GM12878 (cell line): ENCODE data around the gene GVQW3. TPM values are rescaled to one million over a fixed set of nuclear protein-coding genes. Genes with fewer than 3 reads are reported as not detected.

Experiments
- ATAC-seq: fragments of 200-7000 bp; cut with Tn5 transposase; 3 replicates; pipeline ENCODE4 v1.9.1; 2020; ENCODE audit warnings: mild to moderate bottlenecking, moderate library complexity
- BruUV-seq: library from RNA; stranded (reverse); fragments of 400-500 nt; replicated peaks from 2 replicates; lab custom pipeline; 2021; lab: Mats Ljungman, UMichigan
- CTCF ChIA-PET: fragments of 300-600 bp; sonication (Branson Sonifier 250); formaldehyde crosslinking; extraction: SDS; loops from one replicate; lab custom pipeline; 2021; ENCODE audit warnings: inconsistent platforms; lab: Yijun Ruan, JAX
- POLR2A ChIA-PET: fragments of 350-600 bp; formaldehyde crosslinking; extraction: SDS; loops from one replicate; lab custom pipeline; 2021; ENCODE audit warnings: inconsistent platforms; lab: Charles Lee
- RAD21 ChIA-PET: fragments of 300-600 bp; sonication (Branson Sonifier 250); formaldehyde crosslinking; loops from one replicate; lab custom pipeline; 2023; ENCODE audit warnings: antibody characterized with exemption; ENCODE audit not compliant: unreplicated experiment; lab: Charles Lee
- SMC1A ChIA-PET: fragments of 300-600 bp; sonication (Branson Sonifier 250); formaldehyde crosslinking; loops from one replicate; lab custom pipeline; 2023; ENCODE audit not compliant: unreplicated experiment, uncharacterized antibody; lab: Charles Lee
- DNase-seq: peaks from one replicate; pipeline ENCODE4 v3.0.0-alpha.2; 2011; ENCODE audit warnings: low read depth, low spot score
- FAIRE-seq: peaks from 3 replicates; lab custom pipeline; 2011; peaks lifted over from hg19 to GRCh38; lab: Jason Lieb, UNC
- H2AFZ ChIP-seq: 2 replicates; pipeline ENCODE4 v1.6.0; 2011; ENCODE audit warnings: low read depth, low read length, control low read depth; ENCODE audit not compliant: control insufficient read depth
- H3K27ac ChIP-seq: 2 replicates; pipeline ENCODE4 v1.5.1; 2011; ENCODE audit warnings: control low read depth; ENCODE audit not compliant: control insufficient read depth, insufficient read depth
- H3K27me3 ChIP-seq, 2 experiments: replicated peaks in 1 of 2; 2 replicates each; pipeline versions ENCODE4 v1.6.0 to v1.6.1; 2011; ENCODE audit warnings: low read length in 1 of 2; ENCODE audit not compliant: control insufficient read depth in 2 of 2, insufficient read depth in 2 of 2
- H3K36me3 ChIP-seq, 2 experiments: 2 replicates each; pipeline ENCODE4 v1.5.1; 2011; ENCODE audit warnings: low read length in 1 of 2; ENCODE audit not compliant: control insufficient read depth in 2 of 2, insufficient read depth in 2 of 2
- H3K4me1 ChIP-seq: 2 replicates; pipeline ENCODE4 v1.6.1; 2011; ENCODE audit warnings: mild to moderate bottlenecking, low read length, moderate library complexity, mixed read lengths; ENCODE audit not compliant: control insufficient read depth, insufficient read depth
- H3K4me2 ChIP-seq: 2 replicates; pipeline ENCODE4 v1.6.0; 2011; ENCODE audit warnings: control low read depth; ENCODE audit not compliant: control insufficient read depth, insufficient read depth
- H3K4me3 ChIP-seq: fragments of 200-600 bp; sonication (generic); 2 replicates; pipeline ENCODE4 v1.5.1; 2016
- H3K79me2 ChIP-seq: 2 replicates; pipeline ENCODE4 v1.6.0; 2011; ENCODE audit warnings: low read length; ENCODE audit not compliant: control insufficient read depth, insufficient read depth
- H3K9ac ChIP-seq: 2 replicates; pipeline ENCODE4 v1.8.0; 2011; ENCODE audit warnings: low read length, control low read depth, mixed read lengths; ENCODE audit not compliant: control insufficient read depth, insufficient read depth
- H3K9me3 ChIP-seq: replicated peaks from 3 replicates; pipeline ENCODE4 v1.5.1; 2011; ENCODE audit warnings: mild to moderate bottlenecking, low read length; ENCODE audit not compliant: control insufficient read depth, insufficient read depth
- H4K20me1 ChIP-seq: 2 replicates; pipeline ENCODE4 v1.6.0; 2011; ENCODE audit not compliant: control insufficient read depth, insufficient read depth
- ESRRA ChIP-seq: IDR thresholded peaks from 2 replicates; pipeline ENCODE4 v1.6.1; 2012; ENCODE audit warnings: mild to moderate bottlenecking, low read length, improper control_type of control experiment
- HCFC1 ChIP-seq: fragments of 150-350 bp; IDR thresholded peaks from 2 replicates; pipeline ENCODE4 v1.6.1; 2014; ENCODE audit warnings: low read length
- PAX5 ChIP-seq: IDR thresholded peaks from 2 replicates; pipeline ENCODE4 v1.6.1; 2011; ENCODE audit warnings: low read depth, low read length, borderline replicate concordance
- SPI1 ChIP-seq: IDR thresholded peaks from 2 replicates; pipeline ENCODE4 v1.6.1; 2011; ENCODE audit warnings: low read depth, mild to moderate bottlenecking, low read length, moderate library complexity, borderline replicate concordance; ENCODE audit not compliant: insufficient read depth
- WGBS: methylation state at CpG from one replicate; pipeline ENCODE4 v1.1.6; 2016; ENCODE audit warnings: low lambda C conversion rate; ENCODE audit not compliant: insufficient replicate concordance, insufficient coverage; ENCODE audit errors: missing lambda C conversion rate; 5-methylcytosine and 5-hydroxymethylcytosine counted together
- in situ Hi-C: fragments of 300-500 bp; cut with MboI; formaldehyde crosslinking; loops from 9 replicates; pipeline ENCODE4 v1.14.3; 2018; ENCODE audit warnings: mixed read lengths
- intact Hi-C: fragments of 100-400 bp; cut with micrococcal nuclease; formaldehyde crosslinking; loops from one replicate; pipeline ENCODE4 v1.14.2; 2022; ENCODE audit not compliant: unreplicated experiment
- polyA plus RNA-seq, 11 experiments: library from polyadenylated mRNA; depleted of rRNA in 4 of 11; unstranded in 6 of 11; stranded (reverse) in 5 of 11; fragments of >200 nt; fragmentation: Nextera tagmentation in 4 of 11; fragmentation: Illumina TruSeq in 1 of 11; extraction: Ambion mirVana in 4 of 11; extraction: Trizol in 1 of 11; gene quantifications; 1 replicate in 1 of 11; 2 replicates in 10 of 11; pipeline versions ENCODE4 v1.2.1 to v1.2.3, GENCODE V29; 2011 to 2016; ENCODE audit warnings: inconsistent platforms in 2 of 11, missing spikeins in 2 of 11, low read depth in 1 of 11
- total RNA-seq, 4 experiments: library from RNA; depleted of rRNA in 3 of 4; stranded (reverse); fragments of >200 nt in 3 of 4; fragmentation: Illumina TruSeq in 1 of 4; extraction: Trizol in 1 of 4; gene quantifications; 2 replicates each; pipeline versions ENCODE4 v1.2.1 to v1.2.3, GENCODE V29; 2013 to 2021
- TF ChIP-seq, protein P1 (sequence below): fragments of 150-350 bp; IDR thresholded peaks from 2 replicates; pipeline ENCODE4 v1.6.1; 2016; ENCODE audit warnings: low read depth, low read length
- TF ChIP-seq, protein P2 (sequence below): fragments of 450-650 bp; formaldehyde crosslinking; IDR thresholded peaks from 2 replicates; pipeline ENCODE4 v1.4.0; 2020; ENCODE audit warnings: mild to moderate bottlenecking, moderate library complexity
- TF ChIP-seq, protein P3 (sequence below): fragments of 450-650 bp; conservative IDR thresholded peaks from 2 replicates; pipeline ENCODE4 v1.6.1; 2017; ENCODE audit warnings: mild to moderate bottlenecking, moderate library complexity
- TF ChIP-seq, protein P4 (sequence below): fragments of 450-650 bp; IDR thresholded peaks from 2 replicates; pipeline ENCODE4 v1.6.1; 2018; ENCODE audit warnings: borderline replicate concordance, mild to moderate bottlenecking; ENCODE audit not compliant: partially characterized antibody

Gene GVQW3
- total and polyA plus RNA-seq, 10 of the 15 experiments (the other 5 are each of a cell fraction or from before 2014, with no cell fraction given) = 0.13 to 3.3 (median 1.7) TPM

DNA sequence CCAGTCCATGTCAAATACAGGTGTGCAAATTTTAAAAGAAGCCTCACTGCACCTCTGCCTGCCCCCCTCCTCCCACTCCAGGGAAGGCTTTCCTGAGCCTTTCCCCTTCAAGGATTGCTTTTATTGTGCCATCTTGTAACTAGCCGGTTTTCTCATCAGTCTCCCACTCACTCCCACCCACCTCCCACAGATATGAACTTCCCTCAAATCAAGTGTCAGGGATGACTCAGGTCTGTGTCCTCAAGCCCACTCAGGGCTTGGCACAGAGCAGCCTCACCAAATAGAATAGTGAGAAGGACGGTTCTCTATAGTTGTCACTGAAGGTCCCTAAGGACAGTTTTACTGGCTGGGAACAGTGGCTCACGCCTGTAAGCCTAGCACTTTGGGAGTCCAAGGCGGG is 43.2 kb upstream of the GVQW3 start (continued):
- TF ChIP-seq, protein P1, sequence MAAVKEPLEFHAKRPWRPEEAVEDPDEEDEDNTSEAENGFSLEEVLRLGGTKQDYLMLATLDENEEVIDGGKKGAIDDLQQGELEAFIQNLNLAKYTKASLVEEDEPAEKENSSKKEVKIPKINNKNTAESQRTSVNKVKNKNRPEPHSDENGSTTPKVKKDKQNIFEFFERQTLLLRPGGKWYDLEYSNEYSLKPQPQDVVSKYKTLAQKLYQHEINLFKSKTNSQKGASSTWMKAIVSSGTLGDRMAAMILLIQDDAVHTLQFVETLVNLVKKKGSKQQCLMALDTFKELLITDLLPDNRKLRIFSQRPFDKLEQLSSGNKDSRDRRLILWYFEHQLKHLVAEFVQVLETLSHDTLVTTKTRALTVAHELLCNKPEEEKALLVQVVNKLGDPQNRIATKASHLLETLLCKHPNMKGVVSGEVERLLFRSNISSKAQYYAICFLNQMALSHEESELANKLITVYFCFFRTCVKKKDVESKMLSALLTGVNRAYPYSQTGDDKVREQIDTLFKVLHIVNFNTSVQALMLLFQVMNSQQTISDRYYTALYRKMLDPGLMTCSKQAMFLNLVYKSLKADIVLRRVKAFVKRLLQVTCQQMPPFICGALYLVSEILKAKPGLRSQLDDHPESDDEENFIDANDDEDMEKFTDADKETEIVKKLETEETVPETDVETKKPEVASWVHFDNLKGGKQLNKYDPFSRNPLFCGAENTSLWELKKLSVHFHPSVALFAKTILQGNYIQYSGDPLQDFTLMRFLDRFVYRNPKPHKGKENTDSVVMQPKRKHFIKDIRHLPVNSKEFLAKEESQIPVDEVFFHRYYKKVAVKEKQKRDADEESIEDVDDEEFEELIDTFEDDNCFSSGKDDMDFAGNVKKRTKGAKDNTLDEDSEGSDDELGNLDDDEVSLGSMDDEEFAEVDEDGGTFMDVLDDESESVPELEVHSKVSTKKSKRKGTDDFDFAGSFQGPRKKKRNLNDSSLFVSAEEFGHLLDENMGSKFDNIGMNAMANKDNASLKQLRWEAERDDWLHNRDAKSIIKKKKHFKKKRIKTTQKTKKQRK = no peak
- TF ChIP-seq, protein P2, sequence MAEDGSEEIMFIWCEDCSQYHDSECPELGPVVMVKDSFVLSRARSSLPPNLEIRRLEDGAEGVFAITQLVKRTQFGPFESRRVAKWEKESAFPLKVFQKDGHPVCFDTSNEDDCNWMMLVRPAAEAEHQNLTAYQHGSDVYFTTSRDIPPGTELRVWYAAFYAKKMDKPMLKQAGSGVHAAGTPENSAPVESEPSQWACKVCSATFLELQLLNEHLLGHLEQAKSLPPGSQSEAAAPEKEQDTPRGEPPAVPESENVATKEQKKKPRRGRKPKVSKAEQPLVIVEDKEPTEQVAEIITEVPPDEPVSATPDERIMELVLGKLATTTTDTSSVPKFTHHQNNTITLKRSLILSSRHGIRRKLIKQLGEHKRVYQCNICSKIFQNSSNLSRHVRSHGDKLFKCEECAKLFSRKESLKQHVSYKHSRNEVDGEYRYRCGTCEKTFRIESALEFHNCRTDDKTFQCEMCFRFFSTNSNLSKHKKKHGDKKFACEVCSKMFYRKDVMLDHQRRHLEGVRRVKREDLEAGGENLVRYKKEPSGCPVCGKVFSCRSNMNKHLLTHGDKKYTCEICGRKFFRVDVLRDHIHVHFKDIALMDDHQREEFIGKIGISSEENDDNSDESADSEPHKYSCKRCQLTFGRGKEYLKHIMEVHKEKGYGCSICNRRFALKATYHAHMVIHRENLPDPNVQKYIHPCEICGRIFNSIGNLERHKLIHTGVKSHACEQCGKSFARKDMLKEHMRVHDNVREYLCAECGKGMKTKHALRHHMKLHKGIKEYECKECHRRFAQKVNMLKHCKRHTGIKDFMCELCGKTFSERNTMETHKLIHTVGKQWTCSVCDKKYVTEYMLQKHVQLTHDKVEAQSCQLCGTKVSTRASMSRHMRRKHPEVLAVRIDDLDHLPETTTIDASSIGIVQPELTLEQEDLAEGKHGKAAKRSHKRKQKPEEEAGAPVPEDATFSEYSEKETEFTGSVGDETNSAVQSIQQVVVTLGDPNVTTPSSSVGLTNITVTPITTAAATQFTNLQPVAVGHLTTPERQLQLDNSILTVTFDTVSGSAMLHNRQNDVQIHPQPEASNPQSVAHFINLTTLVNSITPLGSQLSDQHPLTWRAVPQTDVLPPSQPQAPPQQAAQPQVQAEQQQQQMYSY = no peak
- TF ChIP-seq, all 136 proteins: peak for 0

DNA sequence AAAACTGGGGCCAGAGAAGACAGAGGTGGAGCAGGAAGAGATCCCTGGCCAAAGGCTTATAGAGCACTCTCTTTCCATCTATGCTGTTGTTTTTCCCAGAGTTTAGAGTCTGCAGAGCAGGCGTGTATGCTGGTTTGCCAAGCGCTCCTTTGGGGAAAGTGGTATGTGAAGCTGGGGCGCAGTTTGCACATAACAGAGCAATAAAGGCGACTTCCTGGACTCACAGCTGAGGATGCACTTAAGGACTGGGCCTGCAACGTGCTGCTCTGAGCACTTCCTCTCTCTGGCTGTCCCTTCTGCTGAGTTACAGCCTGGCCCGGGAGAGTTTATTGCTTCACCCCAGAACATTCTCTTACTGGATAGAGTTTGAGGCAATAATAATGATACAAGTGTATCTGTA is 41.9 kb upstream of the GVQW3 start:
- no peak for DNase-seq
- Histone ChIP-seq H3K4me3 (no peak overlapping the region), H3K9ac (no peak overlapping the region), H3K4me1 (no peaks in the 10 kb centered on the region), H2AFZ (no peak overlapping the region), H3K36me3 (no peaks in the 10 kb centered on the region), H3K79me2 (no peaks in the 10 kb centered on the region)
- peak; percentile 38; the same call in 1 of the 3 replicates for ATAC-seq
- WGBS = 46% methylated on average over 6 of the region's 6 CpGs
- RAD21 ChIA-PET = no interaction called here
- TF ChIP-seq, protein P3, sequence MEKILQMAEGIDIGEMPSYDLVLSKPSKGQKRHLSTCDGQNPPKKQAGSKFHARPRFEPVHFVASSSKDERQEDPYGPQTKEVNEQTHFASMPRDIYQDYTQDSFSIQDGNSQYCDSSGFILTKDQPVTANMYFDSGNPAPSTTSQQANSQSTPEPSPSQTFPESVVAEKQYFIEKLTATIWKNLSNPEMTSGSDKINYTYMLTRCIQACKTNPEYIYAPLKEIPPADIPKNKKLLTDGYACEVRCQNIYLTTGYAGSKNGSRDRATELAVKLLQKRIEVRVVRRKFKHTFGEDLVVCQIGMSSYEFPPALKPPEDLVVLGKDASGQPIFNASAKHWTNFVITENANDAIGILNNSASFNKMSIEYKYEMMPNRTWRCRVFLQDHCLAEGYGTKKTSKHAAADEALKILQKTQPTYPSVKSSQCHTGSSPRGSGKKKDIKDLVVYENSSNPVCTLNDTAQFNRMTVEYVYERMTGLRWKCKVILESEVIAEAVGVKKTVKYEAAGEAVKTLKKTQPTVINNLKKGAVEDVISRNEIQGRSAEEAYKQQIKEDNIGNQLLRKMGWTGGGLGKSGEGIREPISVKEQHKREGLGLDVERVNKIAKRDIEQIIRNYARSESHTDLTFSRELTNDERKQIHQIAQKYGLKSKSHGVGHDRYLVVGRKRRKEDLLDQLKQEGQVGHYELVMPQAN = no peak
- no peak for TF ChIP-seq HCFC1
- TF ChIP-seq, protein P4, sequence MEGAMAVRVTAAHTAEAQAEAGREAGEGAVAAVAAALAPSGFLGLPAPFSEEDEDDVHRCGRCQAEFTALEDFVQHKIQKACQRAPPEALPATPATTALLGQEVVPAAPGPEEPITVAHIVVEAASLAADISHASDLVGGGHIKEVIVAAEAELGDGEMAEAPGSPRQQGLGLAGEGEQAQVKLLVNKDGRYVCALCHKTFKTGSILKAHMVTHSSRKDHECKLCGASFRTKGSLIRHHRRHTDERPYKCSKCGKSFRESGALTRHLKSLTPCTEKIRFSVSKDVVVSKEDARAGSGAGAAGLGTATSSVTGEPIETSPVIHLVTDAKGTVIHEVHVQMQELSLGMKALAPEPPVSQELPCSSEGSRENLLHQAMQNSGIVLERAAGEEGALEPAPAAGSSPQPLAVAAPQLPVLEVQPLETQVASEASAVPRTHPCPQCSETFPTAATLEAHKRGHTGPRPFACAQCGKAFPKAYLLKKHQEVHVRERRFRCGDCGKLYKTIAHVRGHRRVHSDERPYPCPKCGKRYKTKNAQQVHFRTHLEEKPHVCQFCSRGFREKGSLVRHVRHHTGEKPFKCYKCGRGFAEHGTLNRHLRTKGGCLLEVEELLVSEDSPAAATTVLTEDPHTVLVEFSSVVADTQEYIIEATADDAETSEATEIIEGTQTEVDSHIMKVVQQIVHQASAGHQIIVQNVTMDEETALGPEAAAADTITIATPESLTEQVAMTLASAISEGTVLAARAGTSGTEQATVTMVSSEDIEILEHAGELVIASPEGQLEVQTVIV = no peak
- peak; percentile 55; the same call in 1 of the 2 replicates for TF ChIP-seq SPI1
- TF ChIP-seq ESRRA = no peak
- no peak for TF ChIP-seq PAX5
- TF ChIP-seq, all 136 proteins: peak for 1
- no peak for FAIRE-seq
- in situ Hi-C loops (no loop called here), intact Hi-C loops (no loop called here)
- no peak overlapping the region for H3K4me2 ChIP-seq
- SMC1A ChIA-PET = interaction anchor here (0.7 kb wide), 1 partner anchor 132 kb away, joined by 4 read pairs; no protein-coding TSS in a partner anchor
- H4K20me1 ChIP-seq = no peaks in the 10 kb centered on the region
- no peak overlapping the region for H3K27ac ChIP-seq
- POLR2A ChIA-PET = no interaction called here
- CTCF ChIA-PET = interaction anchor here (1.1 to 1.2 kb wide), 2 partner anchors 20 to 131 kb away, joined by 3 read pairs; no protein-coding TSS in a partner anchor
- no peaks in the 10 kb centered on the region for H3K27me3 ChIP-seq
- BruUV-seq = no TSS peak
- peaks cover 10% of the 10 kb centered on the region; the same call in 2 of the 3 replicates for H3K9me3 ChIP-seq
